OCI-LY3 (cell line): ENCODE data around the gene TSSK1B.

Experiments used
- EZH2phosphoT487 ChIP-seq: fragments of 200-600 bp; shearing (Covaris generic); IDR thresholded peaks from 2 replicates; pipeline ENCODE4 v1.6.1; 2018; ENCODE audit warnings: antibody characterized with exemption, mixed run types, low read depth
- TF ChIP-seq, protein P1 (sequence below): fragments of 200-600, 300-600 bp; sonication (generic); IDR thresholded peaks from 2 replicates; pipeline ENCODE4 v1.5.1; 2014; ENCODE audit warnings: antibody characterized with exemption, low read length, low read depth

DNA sequence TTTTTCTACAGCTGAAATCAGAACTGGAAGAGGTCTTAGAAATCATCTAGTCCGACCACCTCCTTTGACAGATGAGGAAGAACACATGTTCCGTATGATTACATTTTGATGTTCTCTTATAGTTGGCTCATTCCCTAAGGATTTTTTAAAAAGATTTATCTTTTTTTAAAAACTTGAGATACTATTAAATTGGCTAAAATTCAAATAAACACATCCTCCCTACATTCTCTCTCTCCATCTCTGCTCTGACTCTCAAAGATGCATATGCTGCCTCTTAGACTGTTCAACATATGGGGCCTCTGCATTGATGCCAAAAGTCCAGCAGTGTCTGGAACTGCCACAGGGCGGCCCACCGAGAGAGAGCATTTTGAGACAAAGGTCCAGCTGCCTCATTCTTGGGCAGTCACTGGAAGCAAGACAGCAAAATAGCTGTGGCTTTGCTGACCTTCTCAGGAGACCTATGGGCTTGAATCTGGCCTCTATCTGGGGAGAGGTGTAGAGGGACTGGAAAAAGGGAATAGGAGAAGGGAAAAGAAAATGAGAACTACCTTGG is 12.8 kb upstream of the TSSK1B start:
- TF ChIP-seq, protein P1, sequence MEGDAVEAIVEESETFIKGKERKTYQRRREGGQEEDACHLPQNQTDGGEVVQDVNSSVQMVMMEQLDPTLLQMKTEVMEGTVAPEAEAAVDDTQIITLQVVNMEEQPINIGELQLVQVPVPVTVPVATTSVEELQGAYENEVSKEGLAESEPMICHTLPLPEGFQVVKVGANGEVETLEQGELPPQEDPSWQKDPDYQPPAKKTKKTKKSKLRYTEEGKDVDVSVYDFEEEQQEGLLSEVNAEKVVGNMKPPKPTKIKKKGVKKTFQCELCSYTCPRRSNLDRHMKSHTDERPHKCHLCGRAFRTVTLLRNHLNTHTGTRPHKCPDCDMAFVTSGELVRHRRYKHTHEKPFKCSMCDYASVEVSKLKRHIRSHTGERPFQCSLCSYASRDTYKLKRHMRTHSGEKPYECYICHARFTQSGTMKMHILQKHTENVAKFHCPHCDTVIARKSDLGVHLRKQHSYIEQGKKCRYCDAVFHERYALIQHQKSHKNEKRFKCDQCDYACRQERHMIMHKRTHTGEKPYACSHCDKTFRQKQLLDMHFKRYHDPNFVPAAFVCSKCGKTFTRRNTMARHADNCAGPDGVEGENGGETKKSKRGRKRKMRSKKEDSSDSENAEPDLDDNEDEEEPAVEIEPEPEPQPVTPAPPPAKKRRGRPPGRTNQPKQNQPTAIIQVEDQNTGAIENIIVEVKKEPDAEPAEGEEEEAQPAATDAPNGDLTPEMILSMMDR = no peak
- TF ChIP-seq EZH2phosphoT487 = no peak
